ENCODE results near the gene PJA1.

Gene PJA1

DNA sequence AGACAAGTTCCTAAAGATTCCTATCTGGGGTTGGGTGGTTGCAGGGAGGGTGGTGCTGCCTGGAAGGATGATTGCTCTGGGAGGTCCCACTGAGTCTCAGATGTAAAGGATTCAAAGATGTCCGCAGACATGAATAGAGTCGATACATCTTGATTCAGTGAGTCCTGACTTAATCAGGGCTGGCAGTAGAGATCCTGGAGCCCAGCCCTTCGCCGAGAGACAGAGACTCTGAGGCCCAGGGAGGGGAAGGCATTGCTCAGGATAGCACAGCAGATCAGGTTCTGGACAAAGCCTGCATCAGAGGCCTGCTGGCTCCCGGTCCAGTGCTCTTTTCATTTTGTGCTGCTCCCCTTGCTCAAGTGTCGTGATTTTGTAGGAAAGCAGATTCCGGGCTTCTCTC is 21.7 kb downstream of the PJA1 start:
- H3K4me1 ChIP-seq (ENCODE audit: insufficient read depth, low read length) = peaks cover 27% of the 10 kb centered on the region
- H3K9me3 ChIP-seq (ENCODE audit: control insufficient read depth, insufficient read depth, low read length) = no peaks in the 10 kb centered on the region
- H3K9ac ChIP-seq (ENCODE audit: low read depth, low read length) = no peak overlapping the region
- H3K36me3 ChIP-seq (ENCODE audit: insufficient read depth, low read length) = no peaks in the 10 kb centered on the region; the same call in 1 of the 2 replicates

DNA sequence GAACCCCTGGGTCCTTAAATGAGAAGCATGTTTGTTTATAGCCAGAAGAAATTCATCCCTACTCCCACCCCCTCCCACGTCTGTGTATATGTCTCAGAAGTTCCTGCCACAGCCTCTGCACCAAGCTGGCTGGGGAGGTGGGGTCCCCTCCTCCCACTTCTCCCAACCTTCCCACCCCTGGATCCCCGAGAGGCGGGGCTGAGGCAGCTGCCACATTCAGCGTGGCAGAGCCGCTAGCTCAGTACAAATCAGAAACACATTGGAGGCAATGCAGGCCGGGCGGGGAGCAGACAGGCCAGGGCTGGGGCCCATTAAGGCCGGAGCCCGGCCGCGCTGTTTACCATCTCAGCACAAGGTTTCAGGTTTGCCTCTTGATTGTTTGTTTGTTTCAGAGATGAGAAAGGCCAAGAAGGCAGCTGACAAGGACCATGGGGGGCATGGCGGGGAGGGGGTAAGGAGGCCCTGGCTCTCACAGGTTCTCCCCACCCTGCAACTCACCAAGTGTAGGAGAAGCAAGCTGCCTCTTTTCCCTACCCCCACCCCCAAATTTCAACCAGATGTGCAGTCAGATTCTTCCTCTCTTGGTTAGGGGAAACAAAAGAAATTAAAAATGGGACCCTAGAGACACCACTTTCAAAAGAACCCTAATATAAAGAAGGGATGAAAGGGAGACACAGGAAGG is 22.3 kb downstream of the PJA1 start:
- no peak overlapping the region for H3K9ac ChIP-seq (ENCODE audit: low read depth, low read length)
- no peaks in the 10 kb centered on the region for H3K9me3 ChIP-seq (ENCODE audit: control insufficient read depth, insufficient read depth, low read length)
- H3K36me3 ChIP-seq (ENCODE audit: insufficient read depth, low read length) = no peaks in the 10 kb centered on the region; the same call in 1 of the 2 replicates
- H3K4me1 ChIP-seq (ENCODE audit: insufficient read depth, low read length) = peaks cover 25% of the 10 kb centered on the region

- Histone ChIP-seq H3K9me3 (ENCODE audit: control insufficient read depth, insufficient read depth, low read length) (no peaks in the 10 kb centered on the region), H3K9ac (ENCODE audit: low read depth, low read length) (no peak overlapping the region), H3K4me1 (ENCODE audit: insufficient read depth, low read length) (peaks cover 40% of the 10 kb centered on the region), H3K36me3 (ENCODE audit: insufficient read depth, low read length) (no peaks in the 10 kb centered on the region; the same call in 1 of the 2 replicates)
Measured at GRCh38 chrX:69140837-69141236, 24.4 kb downstream of the PJA1 start.

DNA sequence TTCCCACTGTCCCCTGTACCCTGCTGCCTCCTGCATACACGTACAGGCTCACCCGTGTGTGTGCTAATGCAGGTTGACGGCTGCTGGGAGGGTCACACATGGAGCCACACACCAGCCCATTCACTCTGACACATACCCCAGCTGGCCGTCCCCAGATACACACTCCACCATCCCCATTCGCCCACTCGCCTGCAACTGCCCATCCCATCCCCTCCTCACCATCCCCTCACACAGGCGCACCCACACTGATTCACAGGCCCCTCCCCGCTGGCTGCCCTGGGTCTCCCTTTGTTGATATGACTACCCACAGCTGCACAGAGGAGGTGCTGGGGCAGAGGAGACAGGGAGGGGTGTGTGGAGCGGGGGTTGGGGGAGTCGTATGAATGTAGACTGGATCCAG is 25.7 kb downstream of the PJA1 start:
- Histone ChIP-seq H3K9ac (ENCODE audit: low read depth, low read length) (no peak overlapping the region), H3K36me3 (ENCODE audit: insufficient read depth, low read length) (no peaks in the 10 kb centered on the region; the same call in 1 of the 2 replicates), H3K4me1 (ENCODE audit: insufficient read depth, low read length) (peaks cover 40% of the 10 kb centered on the region), H3K9me3 (ENCODE audit: control insufficient read depth, insufficient read depth, low read length) (no peaks in the 10 kb centered on the region)

DNA sequence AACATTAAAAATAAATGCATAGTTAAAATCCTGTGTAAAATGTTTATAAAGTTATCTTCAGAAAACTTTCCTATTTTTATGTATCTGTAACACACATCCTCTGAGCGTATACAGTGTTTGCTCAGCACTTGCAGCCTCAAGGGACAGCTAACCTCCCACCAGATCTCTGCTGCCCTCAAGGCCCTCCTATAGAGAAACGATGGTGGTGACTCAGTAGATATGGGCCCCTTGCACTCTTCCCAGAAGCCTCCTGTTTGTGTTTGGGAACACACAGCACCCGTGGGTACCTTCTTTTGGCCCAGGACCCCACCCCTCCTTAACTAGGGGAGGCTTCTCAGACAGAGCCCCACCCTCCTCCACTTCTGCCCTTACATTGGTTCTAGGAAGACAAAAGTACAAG is 26.7 kb downstream of the PJA1 start:
- no peak overlapping the region for H3K9ac ChIP-seq (ENCODE audit: low read depth, low read length)
- H3K4me1 ChIP-seq (ENCODE audit: insufficient read depth, low read length) = peaks cover 39% of the 10 kb centered on the region
- no peaks in the 10 kb centered on the region for H3K9me3 ChIP-seq (ENCODE audit: control insufficient read depth, insufficient read depth, low read length)
- no peaks in the 10 kb centered on the region; the same call in 1 of the 2 replicates for H3K36me3 ChIP-seq (ENCODE audit: insufficient read depth, low read length)

DNA sequence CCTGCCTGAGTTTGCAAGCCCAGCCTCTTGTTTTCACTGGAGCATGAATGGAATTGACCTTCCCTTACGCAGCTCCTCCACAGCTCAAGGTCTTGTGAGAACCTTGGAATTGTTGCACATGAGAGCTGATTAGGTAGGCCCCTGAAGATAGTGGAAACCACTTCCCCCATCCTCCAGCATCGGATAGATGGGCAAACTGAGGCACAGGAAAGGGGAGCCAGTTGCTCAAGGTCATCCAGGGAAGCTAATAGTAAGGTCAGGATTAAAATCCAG is 27.2 kb downstream of the PJA1 start:
- no peak overlapping the region for H3K9ac ChIP-seq (ENCODE audit: low read depth, low read length)
- H3K36me3 ChIP-seq (ENCODE audit: insufficient read depth, low read length) = no peaks in the 10 kb centered on the region; the same call in 1 of the 2 replicates
- no peaks in the 10 kb centered on the region for H3K9me3 ChIP-seq (ENCODE audit: control insufficient read depth, insufficient read depth, low read length)
- H3K4me1 ChIP-seq (ENCODE audit: insufficient read depth, low read length) = peaks cover 35% of the 10 kb centered on the region

- Histone ChIP-seq H3K9me3 (ENCODE audit: control insufficient read depth, insufficient read depth, low read length) (no peaks in the 10 kb centered on the region), H3K4me1 (ENCODE audit: insufficient read depth, low read length) (peaks cover 31% of the 10 kb centered on the region), H3K9ac (ENCODE audit: low read depth, low read length) (peak overlapping the region; percentile 38), H3K36me3 (ENCODE audit: insufficient read depth, low read length) (no peaks in the 10 kb centered on the region; the same call in 1 of the 2 replicates)
Measured at GRCh38 chrX:69137371-69138117, 27.7 kb downstream of the PJA1 start.

- Histone ChIP-seq H3K36me3 (ENCODE audit: insufficient read depth, low read length) (no peaks in the 10 kb centered on the region), H3K9ac (ENCODE audit: low read depth, low read length) (peak overlapping the region; percentile 38), H3K4me1 (ENCODE audit: insufficient read depth, low read length) (peaks cover 33% of the 10 kb centered on the region), H3K9me3 (ENCODE audit: control insufficient read depth, insufficient read depth, low read length) (no peaks in the 10 kb centered on the region)
Measured at GRCh38 chrX:69136546-69137331, 28.5 kb downstream of the PJA1 start.

GRCh38 chrX:69133921-69134542 is 31.2 kb downstream of the PJA1 start:
- Histone ChIP-seq H3K4me1 (ENCODE audit: insufficient read depth, low read length) (peaks cover 44% of the 10 kb centered on the region), H3K9me3 (ENCODE audit: control insufficient read depth, insufficient read depth, low read length) (no peaks in the 10 kb centered on the region), H3K9ac (ENCODE audit: low read depth, low read length) (no peak overlapping the region), H3K36me3 (ENCODE audit: insufficient read depth, low read length) (no peaks in the 10 kb centered on the region)

GRCh38 chrX:69131886-69132285 is 33.4 kb downstream of the PJA1 start:
- H3K4me1 ChIP-seq (ENCODE audit: insufficient read depth, low read length) = peaks cover 34% of the 10 kb centered on the region
- no peak overlapping the region for H3K9ac ChIP-seq (ENCODE audit: low read depth, low read length)
- no peaks in the 10 kb centered on the region for H3K9me3 ChIP-seq (ENCODE audit: control insufficient read depth, insufficient read depth, low read length)
- H3K36me3 ChIP-seq (ENCODE audit: insufficient read depth, low read length) = no peaks in the 10 kb centered on the region

- no peaks in the 10 kb centered on the region for H3K36me3 ChIP-seq (ENCODE audit: insufficient read depth, low read length)
- H3K9ac ChIP-seq (ENCODE audit: low read depth, low read length) = no peak overlapping the region
- no peaks in the 10 kb centered on the region for H3K9me3 ChIP-seq (ENCODE audit: control insufficient read depth, insufficient read depth, low read length)
- peaks cover 24% of the 10 kb centered on the region for H3K4me1 ChIP-seq (ENCODE audit: insufficient read depth, low read length)
Measured at GRCh38 chrX:69130439-69130838, 34.8 kb downstream of the PJA1 start.

DNA sequence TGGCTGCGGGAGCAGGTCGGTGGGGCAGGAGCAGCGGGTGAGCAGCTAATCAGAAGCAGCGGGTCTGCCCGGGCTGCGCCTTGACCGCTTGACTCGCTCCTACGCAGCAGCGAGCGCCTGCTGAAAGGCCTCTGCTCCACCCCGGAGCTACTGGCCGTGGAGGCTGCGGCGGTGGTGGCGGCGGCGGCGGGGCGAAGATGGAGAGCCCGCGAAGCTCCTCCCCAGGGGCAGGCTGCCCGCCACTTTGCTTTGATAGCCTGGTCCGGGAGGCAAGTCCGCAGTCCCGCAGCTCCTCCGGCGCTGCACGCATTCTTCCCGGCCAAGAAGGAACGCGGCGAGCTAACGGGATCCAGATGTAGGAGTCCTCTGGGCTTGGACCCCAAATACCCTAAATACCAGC is 36.7 kb downstream of the PJA1 start:
- H3K36me3 ChIP-seq (ENCODE audit: insufficient read depth, low read length) = no peaks in the 10 kb centered on the region
- H3K9ac ChIP-seq (ENCODE audit: low read depth, low read length) = peak overlapping the region; percentile 16; the same call in 1 of the 2 replicates
- no peaks in the 10 kb centered on the region for H3K9me3 ChIP-seq (ENCODE audit: control insufficient read depth, insufficient read depth, low read length)
- peaks cover 18% of the 10 kb centered on the region for H3K4me1 ChIP-seq (ENCODE audit: insufficient read depth, low read length)

- H3K36me3 ChIP-seq (ENCODE audit: insufficient read depth, low read length) = no peaks in the 10 kb centered on the region
- H3K4me1 ChIP-seq (ENCODE audit: insufficient read depth, low read length) = peaks cover 16% of the 10 kb centered on the region
- no peak overlapping the region for H3K9ac ChIP-seq (ENCODE audit: low read depth, low read length)
- H3K9me3 ChIP-seq (ENCODE audit: control insufficient read depth, insufficient read depth, low read length) = no peaks in the 10 kb centered on the region
Measured at GRCh38 chrX:69127466-69127865, 37.8 kb downstream of the PJA1 start.

DNA sequence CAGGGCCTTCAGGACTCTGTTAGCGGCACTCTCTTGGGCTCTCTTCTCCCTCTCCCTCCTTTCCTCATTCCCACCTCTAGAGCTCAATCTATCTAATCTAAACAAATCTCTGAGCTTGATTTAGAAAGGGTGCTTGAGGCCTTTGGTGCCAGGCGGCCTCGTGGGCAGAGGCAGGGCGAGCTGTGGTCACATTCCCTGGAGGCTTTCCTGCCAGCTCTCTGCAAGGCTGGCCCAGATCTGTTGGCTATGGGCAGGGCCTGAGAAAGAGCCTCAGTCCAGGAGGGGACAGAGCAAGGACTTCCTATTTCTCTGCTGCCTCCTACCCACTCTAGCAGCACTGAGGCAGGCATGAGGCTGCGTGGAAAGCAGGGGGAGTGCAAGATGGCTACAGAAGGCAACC is 38.6 kb downstream of the PJA1 start:
- H3K36me3 ChIP-seq (ENCODE audit: insufficient read depth, low read length) = no peaks in the 10 kb centered on the region
- H3K9me3 ChIP-seq (ENCODE audit: control insufficient read depth, insufficient read depth, low read length) = no peaks in the 10 kb centered on the region
- H3K4me1 ChIP-seq (ENCODE audit: insufficient read depth, low read length) = peaks cover 12% of the 10 kb centered on the region
- H3K9ac ChIP-seq (ENCODE audit: low read depth, low read length) = no peak overlapping the region

Measured in ES-I3 (cell line).